GM12878 (cell line): ENCODE measurements around the gene DNPEP. TPM values are rescaled to one million over a fixed set of nuclear protein-coding genes. Genes with fewer than 3 reads are reported as not detected.

ENCODE experiments used
- ATAC-seq: fragments of 200-7000 bp; cut with Tn5 transposase; 3 replicates; pipeline ENCODE4 v1.9.1; 2020; ENCODE audit warnings: mild to moderate bottlenecking, moderate library complexity
- BruUV-seq: library from RNA; stranded (reverse); fragments of 400-500 nt; replicated peaks from 2 replicates; lab custom pipeline; 2021; lab: Mats Ljungman, UMichigan
- CTCF ChIA-PET: fragments of 300-600 bp; sonication (Branson Sonifier 250); formaldehyde crosslinking; extraction: SDS; loops from one replicate; lab custom pipeline; 2021; ENCODE audit warnings: inconsistent platforms; lab: Yijun Ruan, JAX
- POLR2A ChIA-PET: fragments of 350-600 bp; formaldehyde crosslinking; extraction: SDS; loops from one replicate; lab custom pipeline; 2021; ENCODE audit warnings: inconsistent platforms; lab: Charles Lee
- RAD21 ChIA-PET: fragments of 300-600 bp; sonication (Branson Sonifier 250); formaldehyde crosslinking; loops from one replicate; lab custom pipeline; 2023; ENCODE audit warnings: antibody characterized with exemption; ENCODE audit not compliant: unreplicated experiment; lab: Charles Lee
- SMC1A ChIA-PET: fragments of 300-600 bp; sonication (Branson Sonifier 250); formaldehyde crosslinking; loops from one replicate; lab custom pipeline; 2023; ENCODE audit not compliant: unreplicated experiment, uncharacterized antibody; lab: Charles Lee
- DNase-seq: peaks from one replicate; pipeline ENCODE4 v3.0.0-alpha.2; 2011; ENCODE audit warnings: low read depth, low spot score
- FAIRE-seq: peaks from 3 replicates; lab custom pipeline; 2011; peaks lifted over from hg19 to GRCh38; lab: Jason Lieb, UNC
- H2AFZ ChIP-seq: 2 replicates; pipeline ENCODE4 v1.6.0; 2011; ENCODE audit warnings: low read depth, low read length, control low read depth; ENCODE audit not compliant: control insufficient read depth
- H3K27ac ChIP-seq: 2 replicates; pipeline ENCODE4 v1.5.1; 2011; ENCODE audit warnings: control low read depth; ENCODE audit not compliant: control insufficient read depth, insufficient read depth
- H3K27me3 ChIP-seq, 2 experiments: replicated peaks in 1 of 2; 2 replicates each; pipeline versions ENCODE4 v1.6.0 to v1.6.1; 2011; ENCODE audit warnings: low read length in 1 of 2; ENCODE audit not compliant: control insufficient read depth in 2 of 2, insufficient read depth in 2 of 2
- H3K36me3 ChIP-seq, 2 experiments: 2 replicates each; pipeline ENCODE4 v1.5.1; 2011; ENCODE audit warnings: low read length in 1 of 2; ENCODE audit not compliant: control insufficient read depth in 2 of 2, insufficient read depth in 2 of 2
- H3K4me1 ChIP-seq: 2 replicates; pipeline ENCODE4 v1.6.1; 2011; ENCODE audit warnings: mild to moderate bottlenecking, low read length, moderate library complexity, mixed read lengths; ENCODE audit not compliant: control insufficient read depth, insufficient read depth
- H3K4me2 ChIP-seq: 2 replicates; pipeline ENCODE4 v1.6.0; 2011; ENCODE audit warnings: control low read depth; ENCODE audit not compliant: control insufficient read depth, insufficient read depth
- H3K4me3 ChIP-seq: fragments of 200-600 bp; sonication (generic); 2 replicates; pipeline ENCODE4 v1.5.1; 2016
- H3K79me2 ChIP-seq: 2 replicates; pipeline ENCODE4 v1.6.0; 2011; ENCODE audit warnings: low read length; ENCODE audit not compliant: control insufficient read depth, insufficient read depth
- H3K9ac ChIP-seq: 2 replicates; pipeline ENCODE4 v1.8.0; 2011; ENCODE audit warnings: low read length, control low read depth, mixed read lengths; ENCODE audit not compliant: control insufficient read depth, insufficient read depth
- H3K9me3 ChIP-seq: replicated peaks from 3 replicates; pipeline ENCODE4 v1.5.1; 2011; ENCODE audit warnings: mild to moderate bottlenecking, low read length; ENCODE audit not compliant: control insufficient read depth, insufficient read depth
- H4K20me1 ChIP-seq: 2 replicates; pipeline ENCODE4 v1.6.0; 2011; ENCODE audit not compliant: control insufficient read depth, insufficient read depth
- CBFB ChIP-seq: IDR thresholded peaks from 2 replicates; pipeline ENCODE4 v1.6.1; 2016; ENCODE audit warnings: antibody characterized with exemption, low read depth
- CHD1 ChIP-seq: IDR thresholded peaks from 2 replicates; pipeline ENCODE4 v1.6.1; 2012; ENCODE audit warnings: low read depth, low read length, improper control_type of control experiment
- MXI1 ChIP-seq: fragments of 150-350 bp; IDR thresholded peaks from 2 replicates; pipeline ENCODE4 v1.6.1; 2011; ENCODE audit warnings: low read depth, mild to moderate bottlenecking, inconsistent platforms, low read length, improper control_type of control experiment
- NR2F1 ChIP-seq: fragments of 450-650 bp; conservative IDR thresholded peaks from 2 replicates; pipeline ENCODE4 v1.6.1; 2017; ENCODE audit warnings: mild to moderate bottlenecking
- USF2 ChIP-seq: IDR thresholded peaks from 2 replicates; pipeline ENCODE4 v1.6.1; 2011; ENCODE audit warnings: low read depth, low read length, improper control_type of control experiment, borderline replicate concordance
- ZNF384 ChIP-seq: IDR thresholded peaks from 2 replicates; pipeline ENCODE4 v1.6.1; 2012; ENCODE audit warnings: low read depth, mild to moderate bottlenecking, low read length, improper control_type of control experiment, borderline replicate concordance
- ZNF622 ChIP-seq: fragments of 450-650 bp; IDR thresholded peaks from 2 replicates; pipeline ENCODE4 v1.6.1; 2017; ENCODE audit warnings: mild to moderate bottlenecking, inconsistent platforms
- WGBS: methylation state at CpG from one replicate; pipeline ENCODE4 v1.1.6; 2016; ENCODE audit warnings: low lambda C conversion rate; ENCODE audit not compliant: insufficient replicate concordance, insufficient coverage; ENCODE audit errors: missing lambda C conversion rate; 5-methylcytosine and 5-hydroxymethylcytosine counted together
- in situ Hi-C: fragments of 300-500 bp; cut with MboI; formaldehyde crosslinking; loops from 9 replicates; pipeline ENCODE4 v1.14.3; 2018; ENCODE audit warnings: mixed read lengths
- intact Hi-C: fragments of 100-400 bp; cut with micrococcal nuclease; formaldehyde crosslinking; loops from one replicate; pipeline ENCODE4 v1.14.2; 2022; ENCODE audit not compliant: unreplicated experiment
- polyA plus RNA-seq, 11 experiments: library from polyadenylated mRNA; depleted of rRNA in 4 of 11; unstranded in 6 of 11; stranded (reverse) in 5 of 11; fragments of >200 nt; fragmentation: Nextera tagmentation in 4 of 11; fragmentation: Illumina TruSeq in 1 of 11; extraction: Ambion mirVana in 4 of 11; extraction: Trizol in 1 of 11; gene quantifications; 1 replicate in 1 of 11; 2 replicates in 10 of 11; pipeline versions ENCODE4 v1.2.1 to v1.2.3, GENCODE V29; 2011 to 2016; ENCODE audit warnings: inconsistent platforms in 2 of 11, missing spikeins in 2 of 11, low read depth in 1 of 11
- total RNA-seq, 4 experiments: library from RNA; depleted of rRNA in 3 of 4; stranded (reverse); fragments of >200 nt in 3 of 4; fragmentation: Illumina TruSeq in 1 of 4; extraction: Trizol in 1 of 4; gene quantifications; 2 replicates each; pipeline versions ENCODE4 v1.2.1 to v1.2.3, GENCODE V29; 2013 to 2021
- TF ChIP-seq, protein P1 (sequence below): fragments of 150-350 bp; IDR thresholded peaks from 2 replicates; pipeline ENCODE4 v1.6.1; 2014; ENCODE audit warnings: mild to moderate bottlenecking, low read depth, low read length

The DNPEP gene
- total and polyA plus RNA-seq, 10 of the 15 experiments (the other 5 are each of a cell fraction or from before 2014, with no cell fraction given), result 33.1 to 82.0 (median 64.1) TPM

DNA sequence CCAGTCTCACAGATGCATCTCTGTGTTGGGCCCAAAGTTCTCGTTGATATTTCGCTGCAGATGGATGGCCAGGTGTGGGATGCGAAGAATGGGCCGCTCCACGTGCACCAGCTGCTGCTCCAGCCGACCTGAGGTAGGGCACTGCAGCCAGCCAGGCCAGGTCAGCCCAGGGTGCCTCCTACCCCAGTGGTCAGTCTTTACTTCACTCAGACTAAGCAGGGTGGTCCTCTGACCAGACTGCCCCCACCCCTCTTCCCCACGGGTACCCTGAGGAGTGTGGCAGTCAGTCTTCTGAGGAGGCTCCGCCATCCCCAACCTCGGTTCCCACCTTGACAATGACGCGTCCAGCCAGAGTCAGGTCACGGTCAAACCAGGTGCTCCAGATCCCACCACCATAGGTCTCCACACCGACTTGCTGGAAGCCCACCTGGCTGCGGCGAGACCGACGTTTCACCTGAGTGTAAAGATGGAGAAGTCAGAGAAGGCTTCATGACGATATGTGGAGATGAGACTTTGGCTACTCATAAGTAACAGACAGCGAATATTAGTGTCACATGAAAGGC lies 1.7 kb downstream of the DNPEP start:
- Histone ChIP-seq H3K36me3 (peaks cover 8 to 11% of the 10 kb centered on the region in 2 experiments; a peak in 3 of 4 replicates), H3K79me2 (peaks cover 8% of the 10 kb centered on the region), H3K27me3 (no peaks in the 10 kb centered on the region), H3K9ac (no peak overlapping the region), H3K4me3 (peak overlapping the region; percentile 93; the same call in 1 of the 2 replicates), H3K4me1 (peaks cover 5% of the 10 kb centered on the region), H4K20me1 (no peaks in the 10 kb centered on the region), H3K4me2 (no peak overlapping the region), H2AFZ (no peak overlapping the region), H3K27ac (no peak overlapping the region), H3K9me3 (no peaks in the 10 kb centered on the region; the same call in 1 of the 3 replicates)
- WGBS, result 97% methylated on average over 19 of the region's 19 CpGs
- in situ Hi-C loops (no loop called here), intact Hi-C loops (loop anchor here (5.0 kb wide), 2 partner anchors 209 to 224 kb away; partner anchors contain the start of genes CNPPD1, NHEJ1 and RETREG2)
- RAD21 ChIA-PET, result no interaction called here
- ATAC-seq (no peak), FAIRE-seq (no peak), DNase-seq (no peak)
- POLR2A ChIA-PET, result no interaction called here
- TSS peak; percentile 46 for BruUV-seq
- TF ChIP-seq USF2, result no peak
- no peak for TF ChIP-seq MXI1
- no peak for TF ChIP-seq ZNF384
- no peak for TF ChIP-seq NR2F1
- TF ChIP-seq, protein P1, sequence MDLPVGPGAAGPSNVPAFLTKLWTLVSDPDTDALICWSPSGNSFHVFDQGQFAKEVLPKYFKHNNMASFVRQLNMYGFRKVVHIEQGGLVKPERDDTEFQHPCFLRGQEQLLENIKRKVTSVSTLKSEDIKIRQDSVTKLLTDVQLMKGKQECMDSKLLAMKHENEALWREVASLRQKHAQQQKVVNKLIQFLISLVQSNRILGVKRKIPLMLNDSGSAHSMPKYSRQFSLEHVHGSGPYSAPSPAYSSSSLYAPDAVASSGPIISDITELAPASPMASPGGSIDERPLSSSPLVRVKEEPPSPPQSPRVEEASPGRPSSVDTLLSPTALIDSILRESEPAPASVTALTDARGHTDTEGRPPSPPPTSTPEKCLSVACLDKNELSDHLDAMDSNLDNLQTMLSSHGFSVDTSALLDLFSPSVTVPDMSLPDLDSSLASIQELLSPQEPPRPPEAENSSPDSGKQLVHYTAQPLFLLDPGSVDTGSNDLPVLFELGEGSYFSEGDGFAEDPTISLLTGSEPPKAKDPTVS, result no peak
- TF ChIP-seq CHD1, result no peak
- no peak for TF ChIP-seq ZNF622
- TF ChIP-seq CBFB, result no peak
- SMC1A ChIA-PET, result no interaction called here
- CTCF ChIA-PET, result interaction anchor here (1.7 to 7.8 kb wide), 2 partner anchors 17 to 110 kb away, joined by 4 to 64 read pairs; a partner anchor contains a TSS
